ENCODE measurements around the gene HOXD11.

The HOXD11 gene

DNA sequence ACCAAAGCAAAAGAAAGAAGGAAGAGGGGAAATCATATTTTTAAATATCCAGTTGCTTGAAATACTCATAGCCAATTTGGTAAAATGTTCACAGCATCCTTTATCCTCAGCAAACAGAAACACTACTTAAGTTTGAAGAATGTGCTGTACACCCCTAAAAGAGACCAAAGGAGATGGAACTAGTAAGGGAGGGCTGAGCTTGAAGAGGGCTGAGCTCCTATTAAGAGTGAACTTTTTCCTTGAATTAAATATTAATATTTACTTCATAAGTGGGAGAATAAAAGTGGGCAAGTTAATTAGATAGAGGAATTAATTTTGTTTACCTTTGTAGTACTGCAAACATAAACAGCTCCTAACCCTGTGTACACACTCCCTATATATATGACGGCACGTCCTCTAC, 30.3 kb upstream of the HOXD11 start:
- no peaks in the 10 kb centered on the region for H3K36me3 ChIP-seq (replicated peaks; ENCODE audit: low read depth, low read length)
- no peaks in the 10 kb centered on the region for H3K27me3 ChIP-seq (ENCODE audit: low read depth, low read length)
- H3K9me3 ChIP-seq (ENCODE audit: insufficient read depth, low read length): no peaks in the 10 kb centered on the region
- no peak overlapping the region for H3K4me3 ChIP-seq (ENCODE audit: low read length)
- H3K27ac ChIP-seq (ENCODE audit: low read length): no peak overlapping the region
- H2AFZ ChIP-seq (ENCODE audit: low read depth, low read length): no peak overlapping the region
- no peaks in the 10 kb centered on the region for H3K4me1 ChIP-seq (ENCODE audit: low read length)
- no peak overlapping the region for H3K9ac ChIP-seq (ENCODE audit: low read length)
- H3K79me2 ChIP-seq (ENCODE audit: low read length): no peaks in the 10 kb centered on the region
- no peaks in the 10 kb centered on the region for H4K20me1 ChIP-seq (ENCODE audit: insufficient read depth, low read length)
- no peak overlapping the region for H3K4me2 ChIP-seq (ENCODE audit: low read length)
- no peak for TF ChIP-seq EZH2phosphoT487 (IDR thresholded peaks at IDR 0.05; ENCODE audit: low read depth)
- TF ChIP-seq, protein P1, sequence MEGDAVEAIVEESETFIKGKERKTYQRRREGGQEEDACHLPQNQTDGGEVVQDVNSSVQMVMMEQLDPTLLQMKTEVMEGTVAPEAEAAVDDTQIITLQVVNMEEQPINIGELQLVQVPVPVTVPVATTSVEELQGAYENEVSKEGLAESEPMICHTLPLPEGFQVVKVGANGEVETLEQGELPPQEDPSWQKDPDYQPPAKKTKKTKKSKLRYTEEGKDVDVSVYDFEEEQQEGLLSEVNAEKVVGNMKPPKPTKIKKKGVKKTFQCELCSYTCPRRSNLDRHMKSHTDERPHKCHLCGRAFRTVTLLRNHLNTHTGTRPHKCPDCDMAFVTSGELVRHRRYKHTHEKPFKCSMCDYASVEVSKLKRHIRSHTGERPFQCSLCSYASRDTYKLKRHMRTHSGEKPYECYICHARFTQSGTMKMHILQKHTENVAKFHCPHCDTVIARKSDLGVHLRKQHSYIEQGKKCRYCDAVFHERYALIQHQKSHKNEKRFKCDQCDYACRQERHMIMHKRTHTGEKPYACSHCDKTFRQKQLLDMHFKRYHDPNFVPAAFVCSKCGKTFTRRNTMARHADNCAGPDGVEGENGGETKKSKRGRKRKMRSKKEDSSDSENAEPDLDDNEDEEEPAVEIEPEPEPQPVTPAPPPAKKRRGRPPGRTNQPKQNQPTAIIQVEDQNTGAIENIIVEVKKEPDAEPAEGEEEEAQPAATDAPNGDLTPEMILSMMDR (IDR thresholded peaks at IDR 0.05; ENCODE audit: low read depth, low read length): no peak

DNA sequence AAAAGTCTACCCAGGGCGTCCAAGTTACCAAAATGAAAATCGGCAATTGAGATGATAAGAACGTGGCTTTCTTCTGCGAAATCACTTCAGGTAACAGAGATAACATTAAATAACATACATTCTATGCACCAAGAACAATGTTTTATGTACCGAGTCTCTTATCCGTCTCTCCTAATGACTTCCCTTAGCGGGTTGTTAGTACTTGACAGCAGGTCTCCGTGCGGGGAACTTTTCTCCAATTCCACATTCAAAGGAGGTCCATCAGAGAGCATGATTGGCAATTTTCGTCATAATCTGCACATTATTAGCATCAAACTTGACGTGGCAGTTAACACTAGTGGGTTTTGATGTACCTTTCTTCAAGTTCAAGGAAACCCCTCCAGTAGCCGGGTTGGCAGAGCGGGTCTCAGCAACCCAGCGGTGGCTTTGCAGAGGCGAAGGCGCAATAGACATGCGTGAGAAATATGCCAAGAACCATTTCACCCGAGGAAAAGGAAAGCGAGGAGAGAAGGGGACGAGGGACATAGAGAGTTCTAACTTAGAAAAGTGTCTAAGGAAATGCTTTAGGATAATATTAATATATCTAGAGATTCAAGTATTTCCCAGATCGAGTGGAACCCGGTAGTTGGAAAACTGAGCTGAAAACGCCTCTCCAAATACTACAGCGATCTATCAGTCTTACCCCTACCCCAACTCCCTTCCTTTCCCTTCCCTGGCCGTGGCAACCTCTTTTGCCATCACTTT, 28.4 kb upstream of the HOXD11 start:
- no peak overlapping the region for H3K4me3 ChIP-seq (ENCODE audit: low read length)
- H2AFZ ChIP-seq (ENCODE audit: low read depth, low read length): no peak overlapping the region
- no peak overlapping the region for H3K27ac ChIP-seq (ENCODE audit: low read length)
- H3K36me3 ChIP-seq (replicated peaks; ENCODE audit: low read depth, low read length): no peaks in the 10 kb centered on the region
- H3K27me3 ChIP-seq (ENCODE audit: low read depth, low read length): no peaks in the 10 kb centered on the region
- H4K20me1 ChIP-seq (ENCODE audit: insufficient read depth, low read length): no peaks in the 10 kb centered on the region
- TF ChIP-seq EZH2phosphoT487 (IDR thresholded peaks at IDR 0.05; ENCODE audit: low read depth): no peak
- TF ChIP-seq, protein P1 (IDR thresholded peaks at IDR 0.05; ENCODE audit: low read depth, low read length): no peak
- no peaks in the 10 kb centered on the region for H3K4me1 ChIP-seq (ENCODE audit: low read length)
- no peaks in the 10 kb centered on the region for H3K9me3 ChIP-seq (ENCODE audit: insufficient read depth, low read length)
- no peaks in the 10 kb centered on the region for H3K79me2 ChIP-seq (ENCODE audit: low read length)
- no peak overlapping the region for H3K9ac ChIP-seq (ENCODE audit: low read length)
- H3K4me2 ChIP-seq (ENCODE audit: low read length): no peak overlapping the region

DNA sequence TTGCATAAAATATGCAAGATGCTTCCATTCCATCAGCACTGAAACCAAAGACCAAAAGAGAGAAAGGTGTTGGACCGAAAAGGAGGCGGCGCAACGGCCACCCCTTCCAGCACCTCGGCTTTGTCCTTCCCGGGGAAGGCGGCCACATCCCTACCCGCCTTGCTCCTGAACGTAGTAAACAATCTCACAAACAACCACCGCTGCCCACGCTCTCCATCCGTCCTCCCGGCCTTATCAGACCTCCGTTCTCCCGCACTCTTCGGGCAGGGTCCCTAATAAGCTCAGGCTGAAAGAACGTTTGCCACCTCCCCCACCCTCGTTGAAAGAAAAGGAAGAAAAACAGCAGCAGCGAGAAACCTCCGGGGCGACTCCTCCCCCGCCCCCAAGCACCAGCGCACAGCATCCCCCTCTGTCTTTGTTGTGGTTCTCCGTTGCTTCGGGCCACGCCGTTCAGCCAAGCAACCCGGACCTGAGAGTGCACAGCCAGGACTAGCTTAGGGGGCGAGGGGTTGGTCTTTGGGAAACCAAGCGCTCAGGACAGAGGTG, 27.7 kb upstream of the HOXD11 start:
- H3K9ac ChIP-seq (ENCODE audit: low read length): no peak overlapping the region
- TF ChIP-seq, protein P1 (IDR thresholded peaks at IDR 0.05; ENCODE audit: low read depth, low read length): no peak
- TF ChIP-seq EZH2phosphoT487 (IDR thresholded peaks at IDR 0.05; ENCODE audit: low read depth): no peak
- no peak overlapping the region for H3K4me2 ChIP-seq (ENCODE audit: low read length)
- no peaks in the 10 kb centered on the region for H3K36me3 ChIP-seq (replicated peaks; ENCODE audit: low read depth, low read length)
- H3K27ac ChIP-seq (ENCODE audit: low read length): no peak overlapping the region
- no peaks in the 10 kb centered on the region for H3K27me3 ChIP-seq (ENCODE audit: low read depth, low read length)
- H3K9me3 ChIP-seq (ENCODE audit: insufficient read depth, low read length): no peaks in the 10 kb centered on the region
- no peaks in the 10 kb centered on the region for H3K4me1 ChIP-seq (ENCODE audit: low read length)
- no peaks in the 10 kb centered on the region for H3K79me2 ChIP-seq (ENCODE audit: low read length)
- H2AFZ ChIP-seq (ENCODE audit: low read depth, low read length): no peak overlapping the region
- H3K4me3 ChIP-seq (ENCODE audit: low read length): no peak overlapping the region
- no peaks in the 10 kb centered on the region for H4K20me1 ChIP-seq (ENCODE audit: insufficient read depth, low read length)

- no peaks in the 10 kb centered on the region for H3K9me3 ChIP-seq (ENCODE audit: insufficient read depth, low read length)
- H4K20me1 ChIP-seq (ENCODE audit: insufficient read depth, low read length): no peaks in the 10 kb centered on the region
- H3K27me3 ChIP-seq (ENCODE audit: low read depth, low read length): no peaks in the 10 kb centered on the region
- no peaks in the 10 kb centered on the region for H3K4me1 ChIP-seq (ENCODE audit: low read length)
- H3K79me2 ChIP-seq (ENCODE audit: low read length): no peaks in the 10 kb centered on the region
- no peak for TF ChIP-seq EZH2phosphoT487 (IDR thresholded peaks at IDR 0.05; ENCODE audit: low read depth)
- TF ChIP-seq, protein P1 (IDR thresholded peaks at IDR 0.05; ENCODE audit: low read depth, low read length): no peak
- H3K9ac ChIP-seq (ENCODE audit: low read length): no peak overlapping the region
- no peak overlapping the region for H3K4me2 ChIP-seq (ENCODE audit: low read length)
- H3K4me3 ChIP-seq (ENCODE audit: low read length): no peak overlapping the region
- no peaks in the 10 kb centered on the region for H3K36me3 ChIP-seq (replicated peaks; ENCODE audit: low read depth, low read length)
- H3K27ac ChIP-seq (ENCODE audit: low read length): no peak overlapping the region
- no peak overlapping the region for H2AFZ ChIP-seq (ENCODE audit: low read depth, low read length)
Measured at GRCh38 chr2:176079831-176080539, 27.1 kb upstream of the HOXD11 start.
